ENCODE measurements around the gene SERPINA9. TPM values are rescaled to one million over a fixed set of nuclear protein-coding genes. Genes with fewer than 3 reads are reported as not detected.

SERPINA9 gene
- polyA plus RNA-seq, 2 of the 4 experiments (the other 2 are of a cell fraction): not detected

DNA sequence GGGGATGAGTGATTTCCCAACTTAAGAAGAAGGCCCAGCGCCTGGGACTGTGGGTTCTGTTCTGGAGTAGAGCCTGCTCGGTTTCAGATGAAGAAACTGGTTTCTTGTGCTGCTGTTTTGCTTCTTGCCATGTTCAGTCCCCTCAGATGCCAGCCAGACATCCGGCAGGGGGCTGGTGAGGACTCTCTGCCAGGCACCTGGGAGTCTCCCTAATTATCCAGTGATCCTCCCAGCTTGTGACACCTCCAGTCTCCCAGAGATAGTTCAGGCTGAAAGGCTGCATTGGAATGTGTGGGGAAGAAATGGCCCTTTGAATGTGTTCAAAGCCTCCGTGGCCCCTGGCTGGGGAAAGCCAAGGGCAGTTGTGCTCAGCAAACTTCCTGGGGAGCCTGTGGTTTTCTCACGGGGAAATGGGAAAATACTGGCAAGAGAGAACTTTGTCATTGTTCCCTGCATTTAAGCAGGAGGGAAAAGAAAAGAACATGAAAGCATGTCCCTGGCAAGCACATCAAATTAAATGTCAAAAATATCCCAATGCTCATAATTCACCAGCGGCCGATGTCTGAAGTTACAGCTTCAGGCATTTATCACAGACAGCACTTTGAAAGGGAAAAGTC lies 41.8 kb upstream of the SERPINA9 start:
- Histone ChIP-seq H3K4me2 (no peak overlapping the region), H3K9me3 (no peaks in the 10 kb centered on the region), H3K4me3 (no peak overlapping the region), H3K27ac (no peak overlapping the region), H3K4me1 (no peaks in the 10 kb centered on the region)
- 45% methylated on average over 7 of the region's 7 CpGs for WGBS (ENCODE audit: missing lambda C conversion rate)
- ATAC-seq (no peak), DNase-seq (ENCODE audit: low read depth in 1 of 2, low spot score in 1 of 2) (no peak), FAIRE-seq (no peak)
- POLR2A ChIA-PET: no interaction called here
- TF ChIP-seq HOXB5 (CRISPR knock-in tag; IDR thresholded peaks at IDR 0.05) (no peak), MAFK (IDR thresholded peaks at IDR 0.05; ENCODE audit: partially characterized antibody) (no peak), HDAC2 (IDR thresholded peaks at IDR 0.05) (no peak), FOSB (CRISPR knock-in tag; IDR thresholded peaks at IDR 0.05) (no peak), NPAS2 (CRISPR knock-in tag; IDR thresholded peaks at IDR 0.05; ENCODE audit: borderline replicate concordance) (no peak), RAD21 (conservative IDR thresholded peaks at IDR 0.05 in 1 of 2, IDR thresholded peaks at IDR 0.05 in 1 of 2) (no peak), CHD4 (IDR thresholded peaks at IDR 0.05; ENCODE audit: borderline replicate concordance) (no peak), KDM1A (IDR thresholded peaks at IDR 0.05; ENCODE audit: low read depth) (no peak), EHMT2 (IDR thresholded peaks at IDR 0.05; ENCODE audit: low read depth) (no peak), NR3C1 (IDR thresholded peaks at IDR 0.05) (no peak), HOXB13 (CRISPR knock-in tag; IDR thresholded peaks at IDR 0.05; ENCODE audit: low read depth) (no peak), PHF8 (IDR thresholded peaks at IDR 0.05; ENCODE audit: borderline replicate concordance, low read depth) (no peak)
- TF ChIP-seq, protein P1, sequence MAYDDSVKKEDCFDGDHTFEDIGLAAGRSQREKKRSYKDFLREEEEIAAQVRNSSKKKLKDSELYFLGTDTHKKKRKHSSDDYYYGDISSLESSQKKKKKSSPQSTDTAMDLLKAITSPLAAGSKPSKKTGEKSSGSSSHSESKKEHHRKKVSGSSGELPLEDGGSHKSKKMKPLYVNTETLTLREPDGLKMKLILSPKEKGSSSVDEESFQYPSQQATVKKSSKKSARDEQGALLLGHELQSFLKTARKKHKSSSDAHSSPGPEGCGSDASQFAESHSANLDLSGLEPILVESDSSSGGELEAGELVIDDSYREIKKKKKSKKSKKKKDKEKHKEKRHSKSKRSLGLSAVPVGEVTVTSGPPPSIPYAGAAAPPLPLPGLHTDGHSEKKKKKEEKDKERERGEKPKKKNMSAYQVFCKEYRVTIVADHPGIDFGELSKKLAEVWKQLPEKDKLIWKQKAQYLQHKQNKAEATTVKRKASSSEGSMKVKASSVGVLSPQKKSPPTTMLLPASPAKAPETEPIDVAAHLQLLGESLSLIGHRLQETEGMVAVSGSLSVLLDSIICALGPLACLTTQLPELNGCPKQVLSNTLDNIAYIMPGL (CRISPR knock-in tag; IDR thresholded peaks at IDR 0.05; ENCODE audit: borderline replicate concordance): no peak
- TF ChIP-seq, protein P2, sequence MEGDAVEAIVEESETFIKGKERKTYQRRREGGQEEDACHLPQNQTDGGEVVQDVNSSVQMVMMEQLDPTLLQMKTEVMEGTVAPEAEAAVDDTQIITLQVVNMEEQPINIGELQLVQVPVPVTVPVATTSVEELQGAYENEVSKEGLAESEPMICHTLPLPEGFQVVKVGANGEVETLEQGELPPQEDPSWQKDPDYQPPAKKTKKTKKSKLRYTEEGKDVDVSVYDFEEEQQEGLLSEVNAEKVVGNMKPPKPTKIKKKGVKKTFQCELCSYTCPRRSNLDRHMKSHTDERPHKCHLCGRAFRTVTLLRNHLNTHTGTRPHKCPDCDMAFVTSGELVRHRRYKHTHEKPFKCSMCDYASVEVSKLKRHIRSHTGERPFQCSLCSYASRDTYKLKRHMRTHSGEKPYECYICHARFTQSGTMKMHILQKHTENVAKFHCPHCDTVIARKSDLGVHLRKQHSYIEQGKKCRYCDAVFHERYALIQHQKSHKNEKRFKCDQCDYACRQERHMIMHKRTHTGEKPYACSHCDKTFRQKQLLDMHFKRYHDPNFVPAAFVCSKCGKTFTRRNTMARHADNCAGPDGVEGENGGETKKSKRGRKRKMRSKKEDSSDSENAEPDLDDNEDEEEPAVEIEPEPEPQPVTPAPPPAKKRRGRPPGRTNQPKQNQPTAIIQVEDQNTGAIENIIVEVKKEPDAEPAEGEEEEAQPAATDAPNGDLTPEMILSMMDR (IDR thresholded peaks at IDR 0.05): no peak
- CTCF ChIA-PET: no interaction called here

DNA sequence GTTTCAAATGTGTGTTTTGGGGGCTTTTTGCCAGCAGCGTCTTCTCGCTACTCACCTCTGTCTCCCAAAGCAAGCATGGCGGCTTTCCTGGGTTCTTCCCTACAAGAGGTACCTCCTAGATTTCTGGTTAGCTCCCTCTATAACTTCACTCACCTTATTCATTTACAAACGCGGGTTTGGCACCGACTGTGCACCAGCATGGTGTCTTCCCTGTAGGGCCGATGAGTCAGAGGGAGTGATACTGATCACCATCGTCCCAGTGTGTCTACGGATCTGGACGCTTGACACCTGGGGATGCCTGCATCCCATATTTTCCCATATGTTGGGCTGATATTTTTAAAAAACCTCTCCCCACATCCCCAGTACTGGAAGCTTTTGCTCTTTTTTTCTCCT lies 41.2 kb upstream of the SERPINA9 start:
- POLR2A ChIA-PET: no interaction called here

DNA sequence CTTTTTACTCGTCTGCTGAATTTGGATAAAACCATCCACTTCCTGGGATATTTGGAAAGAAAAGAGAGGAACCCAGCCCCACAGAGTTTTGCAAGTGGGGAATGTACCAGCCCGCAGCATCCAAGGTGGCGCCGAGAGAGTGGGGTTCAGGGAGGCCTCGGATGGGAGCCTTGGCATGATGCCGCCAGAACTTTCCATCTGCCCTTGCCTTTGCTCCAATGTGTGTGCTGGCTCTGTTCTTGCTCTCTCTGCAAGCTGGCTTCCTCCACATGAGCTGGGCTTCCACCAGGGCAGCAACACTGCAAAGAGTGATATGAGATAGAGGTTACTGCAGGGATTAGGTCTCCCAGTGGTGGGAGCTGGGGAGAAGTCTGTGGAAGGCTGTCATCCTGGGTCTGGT lies 39.9 kb upstream of the SERPINA9 start:
- no peaks in the 10 kb centered on the region for H3K4me1 ChIP-seq
- POLR2A ChIA-PET: no interaction called here
- WGBS (ENCODE audit: missing lambda C conversion rate): 70% methylated on average over 6 of the region's 6 CpGs
- H3K9me3 ChIP-seq: no peaks in the 10 kb centered on the region
- no peak for FAIRE-seq
- no peak for TF ChIP-seq ESRRA (IDR thresholded peaks at IDR 0.05; ENCODE audit: borderline replicate concordance, low read length)
- no peak for TF ChIP-seq HOXA7 (CRISPR knock-in tag; IDR thresholded peaks at IDR 0.05)
- CTCF ChIA-PET: interaction anchor here (0.6 to 2.2 kb wide), 2 partner anchors 30 to 367 kb away, joined by 4 to 5 read pairs; no protein-coding TSS in a partner anchor
- H3K27ac ChIP-seq: no peak overlapping the region
- no peak overlapping the region for H3K4me2 ChIP-seq
- no peak for ATAC-seq
- DNase-seq (ENCODE audit: low read depth in 1 of 2, low spot score in 1 of 2): no peak
- no peak overlapping the region for H3K4me3 ChIP-seq

More for the DNA sequence above, 41.2 kb upstream of the SERPINA9 start:
- Histone ChIP-seq H3K9me3 (no peaks in the 10 kb centered on the region), H3K27ac (no peak overlapping the region), H3K4me2 (no peak overlapping the region), H3K4me1 (no peaks in the 10 kb centered on the region), H3K4me3 (no peak overlapping the region)
- ATAC-seq (no peak), DNase-seq (ENCODE audit: low read depth in 1 of 2, low spot score in 1 of 2) (no peak), FAIRE-seq (no peak)
- CTCF ChIA-PET: interaction anchor here (2.2 kb wide), 1 partner anchor 31 kb away, joined by 5 read pairs; no protein-coding TSS in a partner anchor
- WGBS (ENCODE audit: missing lambda C conversion rate): 35% methylated on average over 10 of the region's 10 CpGs
- TF ChIP-seq, protein P3, sequence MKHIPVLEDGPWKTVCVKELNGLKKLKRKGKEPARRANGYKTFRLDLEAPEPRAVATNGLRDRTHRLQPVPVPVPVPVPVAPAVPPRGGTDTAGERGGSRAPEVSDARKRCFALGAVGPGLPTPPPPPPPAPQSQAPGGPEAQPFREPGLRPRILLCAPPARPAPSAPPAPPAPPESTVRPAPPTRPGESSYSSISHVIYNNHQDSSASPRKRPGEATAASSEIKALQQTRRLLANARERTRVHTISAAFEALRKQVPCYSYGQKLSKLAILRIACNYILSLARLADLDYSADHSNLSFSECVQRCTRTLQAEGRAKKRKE (CRISPR knock-in tag; IDR thresholded peaks at IDR 0.05; ENCODE audit: low read depth): no peak

All from A549 (cell line).